HG02571 (cell line): Measurements from ENCODE around the gene ERCC1.
"Not testable (repeated sequence)": the region's sequence is repeated elsewhere in the genome, so short reads cannot be mapped to it uniquely, and the experiment has no call there.

Experiments
- ATAC-seq: cut with Tn5 transposase; IDR thresholded peaks from one replicate; pipeline ENCODE4 v1.9.1; 2021; ENCODE audit warnings: mild to moderate bottlenecking, moderate library complexity; ENCODE audit not compliant: unreplicated experiment

Gene ERCC1

DNA sequence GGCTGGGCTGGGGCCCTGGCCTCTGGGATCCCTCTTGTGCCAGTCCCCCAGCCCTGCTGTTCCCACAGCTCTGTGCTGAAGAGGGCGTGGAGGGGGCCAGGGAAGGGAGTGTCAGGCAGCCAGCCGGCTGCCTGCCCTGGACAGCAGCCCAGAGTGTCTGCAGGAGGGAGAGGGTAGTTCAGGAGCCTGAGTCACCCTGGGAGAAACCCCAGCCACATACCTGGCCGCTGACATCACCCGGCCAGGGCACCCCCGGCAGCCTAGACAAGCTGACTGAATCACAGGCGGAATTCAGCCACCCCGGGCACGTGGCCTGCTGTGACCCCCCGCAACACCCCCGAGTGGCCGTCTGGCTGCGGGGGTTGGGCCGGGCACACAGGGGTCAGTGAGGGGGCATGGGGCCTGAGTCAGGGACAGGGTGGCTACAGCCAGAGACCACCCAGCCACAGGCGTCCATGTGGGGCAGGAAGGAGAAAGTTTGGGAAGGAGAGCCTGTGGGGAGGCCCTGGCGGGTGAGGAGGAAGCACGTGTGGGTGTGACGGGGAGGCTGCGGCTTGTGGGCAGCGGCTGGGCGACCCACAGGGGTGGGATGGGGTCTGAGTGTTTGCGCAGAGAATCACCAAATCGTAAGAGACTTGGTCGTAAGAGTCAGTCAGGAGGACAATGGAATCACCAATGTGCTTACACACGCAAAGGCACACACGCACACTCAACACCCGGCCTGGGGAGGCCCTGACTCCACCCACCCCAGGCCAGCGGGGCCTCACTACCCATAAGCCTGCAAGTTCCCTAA, 32.2 kb upstream of the ERCC1 start:
- ATAC-seq: no peak

GRCh38 chr19:45451850-45452387, 28.2 kb upstream of the ERCC1 start:
- ATAC-seq: no peak

DNA sequence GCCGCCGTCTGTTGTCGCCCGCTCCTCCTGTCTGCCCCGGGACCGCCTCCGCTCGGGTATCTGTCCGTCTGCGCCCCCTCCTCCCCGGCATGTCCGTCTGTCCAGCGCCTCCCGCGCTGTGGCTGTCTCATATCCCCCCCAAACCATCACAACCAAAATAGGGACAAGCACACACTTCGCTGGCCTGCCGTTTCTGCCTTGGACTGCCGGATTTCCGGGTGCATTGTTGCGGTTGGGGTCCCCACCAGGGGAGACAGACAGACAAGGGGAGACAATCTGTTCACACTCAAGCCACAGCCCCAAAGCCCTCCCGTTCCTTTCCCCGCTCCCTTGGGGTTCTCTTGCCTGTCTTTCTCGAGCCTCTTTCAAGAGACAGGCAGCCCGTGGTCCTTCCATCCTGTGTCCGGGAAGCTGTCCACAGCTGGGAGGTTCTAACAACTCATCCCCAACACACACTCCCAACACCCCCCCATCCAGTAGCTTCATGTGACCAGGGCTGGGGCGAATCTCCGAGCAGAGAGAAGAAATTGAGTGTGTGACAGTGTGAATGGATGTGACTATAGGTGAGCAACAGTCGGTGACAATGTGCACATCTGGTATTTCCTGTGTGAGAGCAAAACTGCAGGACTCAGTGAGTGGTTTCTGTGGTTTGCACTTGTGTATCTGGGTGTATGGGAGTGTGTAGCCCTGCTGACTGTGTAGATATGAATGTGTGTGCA, 27.6 kb upstream of the ERCC1 start:
- ATAC-seq: peak; percentile 5

GRCh38 chr19:45450012-45450333, 26.3 kb upstream of the ERCC1 start:
- no peak for ATAC-seq

GRCh38 chr19:45448887-45449299, 25.2 kb upstream of the ERCC1 start:
- no peak for ATAC-seq

- ATAC-seq: no peak
These were observed 24.7 kb upstream of the ERCC1 start for GRCh38 chr19:45448425-45448756.

DNA sequence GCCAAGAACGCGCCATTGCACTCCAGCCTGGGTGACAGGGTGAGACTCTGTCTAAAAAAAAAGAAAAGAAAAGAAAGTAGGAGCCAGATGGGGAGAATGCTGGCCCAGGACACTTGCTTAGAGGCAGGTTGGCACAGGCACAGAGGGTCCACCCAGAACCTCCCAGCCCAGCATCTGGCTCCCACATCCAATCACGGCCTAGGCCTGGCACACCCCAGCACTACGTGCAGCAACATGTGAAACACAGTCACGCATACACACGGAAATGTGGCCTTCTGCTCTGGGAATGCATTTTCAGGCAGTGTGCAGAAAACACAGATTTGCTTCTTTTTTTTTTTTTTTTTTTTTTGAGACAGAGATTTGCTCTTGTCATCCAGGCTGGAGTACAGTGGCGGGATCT, 23.2 kb upstream of the ERCC1 start:
- no peak for ATAC-seq

DNA sequence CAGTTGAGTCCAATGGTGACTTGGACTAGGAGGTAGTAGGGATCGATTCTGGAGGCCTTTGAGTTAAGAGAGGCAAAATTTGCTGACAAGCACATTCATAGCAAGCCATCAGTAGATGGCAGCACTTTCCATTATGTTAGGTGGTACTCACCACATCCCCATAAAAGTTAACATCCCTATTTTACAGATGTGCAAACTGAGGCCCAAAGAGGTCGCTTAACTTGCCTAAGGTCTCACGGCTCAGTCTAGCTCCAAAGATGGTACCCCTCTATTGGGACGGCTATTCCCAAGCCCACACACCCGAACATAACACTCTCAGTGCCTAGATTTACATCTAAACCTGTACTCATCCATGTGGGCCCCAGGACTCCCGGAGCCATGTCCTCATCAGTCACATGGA, 22.6 kb upstream of the ERCC1 start:
- no peak for ATAC-seq

GRCh38 chr19:45445139-45445538, 21.4 kb upstream of the ERCC1 start:
- ATAC-seq: no peak

- ATAC-seq: no peak
These were observed 20.8 kb upstream of the ERCC1 start for GRCh38 chr19:45444318-45445041.

DNA sequence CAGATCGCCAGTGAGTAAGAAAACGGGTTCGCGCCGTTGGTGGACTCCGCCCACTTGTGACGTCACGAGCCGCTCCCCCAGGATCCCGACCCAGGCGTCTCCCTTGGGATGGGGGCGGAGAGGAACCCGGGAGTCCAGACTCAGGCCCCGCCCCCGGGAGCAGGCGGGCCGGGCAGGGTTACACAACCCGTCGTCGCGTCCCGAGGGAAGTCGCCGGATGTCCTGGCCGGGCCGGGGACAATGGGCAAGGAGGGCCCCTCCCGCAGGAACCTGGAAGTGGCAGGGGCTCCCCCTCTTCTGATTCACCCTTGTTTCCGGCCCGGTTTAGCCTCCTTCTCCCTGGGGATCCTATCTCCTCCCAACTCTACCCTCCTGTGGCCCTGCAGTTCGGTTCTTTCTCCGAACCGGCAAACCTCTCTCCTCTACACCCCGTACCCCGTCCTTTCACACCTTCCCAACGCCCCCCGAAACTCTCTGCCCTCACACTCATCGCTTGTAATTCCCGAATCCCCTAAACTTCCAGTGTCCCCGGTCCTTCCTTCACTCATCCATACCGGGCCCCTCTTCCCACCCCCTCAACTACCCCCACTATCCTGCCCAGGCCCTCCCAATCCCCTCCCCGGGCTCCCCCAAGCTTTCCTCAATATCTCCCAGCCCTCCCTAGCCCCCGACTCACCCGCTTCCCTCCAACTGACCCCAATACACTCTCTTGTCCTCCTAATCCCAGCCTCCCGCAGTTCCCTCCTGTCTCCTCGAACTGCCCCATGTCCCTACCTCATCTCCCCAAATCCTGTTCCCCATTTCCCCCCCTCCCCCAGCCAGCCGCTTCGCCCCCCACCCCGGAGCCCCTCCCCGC, 20.0 kb upstream of the ERCC1 start:
- ATAC-seq: no peak

DNA sequence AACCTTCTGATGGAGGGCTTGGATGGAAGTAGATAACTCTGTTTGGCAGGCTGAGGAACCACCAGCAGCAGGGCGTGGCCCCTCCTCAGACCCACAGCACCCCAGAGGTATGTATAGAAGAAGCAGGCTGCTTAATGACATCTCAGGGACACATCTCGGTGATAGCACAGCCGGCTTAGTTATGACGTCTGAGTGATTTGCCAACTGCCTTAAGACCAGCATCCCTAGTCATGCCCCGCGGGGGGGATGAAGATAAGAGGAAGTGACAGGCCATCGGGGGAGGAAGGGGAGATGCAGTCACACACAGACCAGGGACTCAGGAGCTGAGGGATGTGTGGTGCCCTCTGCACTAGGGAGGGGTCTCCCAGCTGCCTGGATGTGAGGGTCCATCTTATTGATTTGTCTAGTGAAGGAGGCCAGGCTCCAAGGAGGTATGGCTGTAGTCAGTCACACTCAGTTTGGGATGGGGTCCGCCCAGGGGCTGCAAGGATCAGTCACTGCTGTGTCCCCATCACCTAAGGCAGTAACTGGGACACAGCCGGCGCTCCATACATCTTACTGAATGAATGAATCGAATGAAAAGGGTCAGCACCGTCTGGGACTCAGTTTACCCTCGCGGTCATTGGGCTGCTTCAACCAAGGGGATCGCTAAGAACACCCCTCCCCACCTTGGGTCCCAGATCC, 19.2 kb upstream of the ERCC1 start:
- no peak for ATAC-seq

GRCh38 chr19:45442408-45442777, 18.7 kb upstream of the ERCC1 start:
- no peak for ATAC-seq

GRCh38 chr19:45440873-45441654, 17.3 kb upstream of the ERCC1 start:
- ATAC-seq: no peak

DNA sequence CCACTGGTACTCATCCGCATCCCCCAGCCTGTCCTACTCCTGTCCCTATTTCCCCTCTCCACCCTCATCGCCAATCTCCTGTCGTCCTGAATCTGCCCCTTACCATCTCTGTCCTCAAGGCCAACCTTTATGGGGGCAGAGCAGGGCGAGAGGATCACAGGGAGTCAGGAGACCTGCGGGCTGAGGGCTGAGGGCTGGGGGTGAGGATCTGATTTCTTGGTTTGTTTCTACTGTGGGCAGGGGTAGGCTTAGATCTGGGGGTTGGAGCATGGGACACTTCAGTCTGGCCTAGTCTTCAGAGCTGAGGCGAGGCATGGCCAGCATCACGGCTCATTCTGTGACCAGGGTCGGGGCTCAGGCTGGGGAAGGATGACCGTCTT, 16.5 kb upstream of the ERCC1 start:
- no peak for ATAC-seq

DNA sequence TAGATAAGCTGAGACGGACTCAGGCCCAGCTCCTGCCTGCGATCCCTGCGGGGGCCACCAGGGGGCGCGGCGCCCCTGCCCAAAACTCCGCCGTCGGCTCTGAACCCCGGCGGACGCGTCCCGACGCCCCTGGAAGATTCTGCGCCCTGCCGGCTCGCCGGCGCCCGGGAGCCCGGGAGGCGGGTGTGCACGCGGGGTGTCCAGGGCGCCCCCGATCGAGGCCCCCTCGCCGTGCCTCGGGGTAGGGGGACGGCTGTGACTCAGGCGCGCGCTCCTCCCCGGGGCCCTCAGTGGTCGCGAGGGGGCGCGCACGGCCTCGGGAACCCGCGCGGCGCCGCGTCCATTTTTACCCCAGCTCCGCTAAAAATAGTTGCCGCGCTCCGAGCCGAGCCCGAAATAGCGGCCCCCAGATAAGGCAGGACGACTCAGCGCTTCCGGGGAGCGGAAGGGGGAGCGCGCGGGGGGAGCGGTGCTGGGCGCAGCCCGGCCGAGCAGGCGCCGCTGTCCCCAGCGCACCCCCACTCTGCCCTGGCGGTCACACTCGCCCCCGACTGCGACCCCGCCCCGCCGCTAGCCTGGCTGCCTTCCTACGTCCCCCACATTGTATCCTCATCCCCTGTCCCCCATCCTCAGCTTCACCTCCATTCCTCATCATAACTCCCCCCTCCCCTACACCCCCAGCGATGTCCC, 16.0 kb upstream of the ERCC1 start:
- peak; percentile 50 for ATAC-seq

DNA sequence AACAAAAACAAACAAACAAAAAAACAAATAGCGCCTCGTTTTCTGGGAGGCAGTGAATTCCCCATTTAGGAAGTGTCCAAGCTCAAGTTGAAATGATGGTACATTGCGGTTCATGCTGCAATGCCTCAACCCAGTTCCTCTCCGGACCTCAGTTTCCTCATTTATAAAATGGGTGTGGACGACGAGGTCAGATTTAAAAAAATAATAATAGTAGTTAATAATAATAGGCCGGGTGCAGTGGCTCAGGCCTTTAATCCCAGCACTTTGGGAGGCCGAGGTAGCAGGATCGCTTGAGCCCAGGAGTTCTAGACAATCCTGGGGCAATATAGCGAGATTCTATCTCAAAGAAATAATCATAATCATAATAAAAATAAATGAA, 15.5 kb upstream of the ERCC1 start:
- ATAC-seq: no peak

DNA sequence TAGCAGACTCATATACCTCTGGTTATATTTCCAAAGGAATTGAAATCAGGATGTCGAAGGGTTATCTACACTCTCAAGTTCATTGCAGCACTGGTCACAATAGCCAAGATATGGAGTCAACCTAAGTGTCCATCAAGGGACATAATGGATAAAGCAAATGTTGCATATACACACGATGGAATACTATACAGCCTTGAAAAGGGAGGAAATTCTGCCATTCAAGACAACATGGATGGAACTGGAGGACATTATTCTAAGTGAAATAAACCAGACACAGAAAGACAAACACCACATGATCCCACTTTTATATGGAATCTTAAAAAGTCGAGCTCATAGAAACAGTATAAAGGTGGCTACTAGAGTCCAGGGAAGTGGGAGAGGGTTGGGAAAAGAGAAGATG, 13.6 kb upstream of the ERCC1 start:
- ATAC-seq: no peak

- ATAC-seq: not testable (repeated sequence)
These were observed 8.8 kb upstream of the ERCC1 start for GRCh38 chr19:45432543-45432942.
